Activated T-cell treated with anti-CD3 and anti-CD28 coated beads for 48 hours (primary cell): ENCODE measurements around the gene ADAM12.

ENCODE experiments used
- DNase-seq: peaks from one replicate; pipeline ENCODE4 v3.0.0-alpha.2; 2020; ENCODE audit warnings: low read depth

The ADAM12 gene

GRCh38 chr10:126387931-126388911 lies at the start of gene ADAM12:
TSS of gene ADAM12 (minus strand) at chr10:126388477. CDS start at chr10:126388145, 332 bp downstream.
- no peak for DNase-seq

- no peak for DNase-seq
Measured at GRCh38 chr10:126437635-126438406, 49.5 kb upstream of the ADAM12 start.

GRCh38 chr10:126434235-126434634 lies 46.0 kb upstream of the ADAM12 start:
- no peak for DNase-seq

GRCh38 chr10:126433351-126433750 lies 45.1 kb upstream of the ADAM12 start:
- DNase-seq: no peak

GRCh38 chr10:126432507-126432906 lies 44.2 kb upstream of the ADAM12 start:
- no peak for DNase-seq

- no peak for DNase-seq
Measured at GRCh38 chr10:126431816-126432215, 43.5 kb upstream of the ADAM12 start.

GRCh38 chr10:126430512-126430911 lies 42.2 kb upstream of the ADAM12 start:
- DNase-seq: no peak

GRCh38 chr10:126429275-126429674 lies 41.0 kb upstream of the ADAM12 start:
- no peak for DNase-seq

GRCh38 chr10:126425489-126426065 lies 37.3 kb upstream of the ADAM12 start:
- no peak for DNase-seq

GRCh38 chr10:126425032-126425431 lies 36.8 kb upstream of the ADAM12 start:
- DNase-seq: no peak

- DNase-seq: no peak
Measured at GRCh38 chr10:126423732-126424491, 35.6 kb upstream of the ADAM12 start.

GRCh38 chr10:126422567-126422966 lies 34.3 kb upstream of the ADAM12 start:
- no peak for DNase-seq

GRCh38 chr10:126421756-126422256 lies 33.5 kb upstream of the ADAM12 start:
- no peak for DNase-seq

GRCh38 chr10:126420567-126421300 lies 32.5 kb upstream of the ADAM12 start:
- no peak for DNase-seq

GRCh38 chr10:126417220-126417825 lies 29.0 kb upstream of the ADAM12 start:
- no peak for DNase-seq

- no peak for DNase-seq
Measured at GRCh38 chr10:126409821-126410220, 21.5 kb upstream of the ADAM12 start.

- DNase-seq: no peak
Measured at GRCh38 chr10:126408953-126409641, 20.8 kb upstream of the ADAM12 start.

GRCh38 chr10:126407831-126408230 lies 19.6 kb upstream of the ADAM12 start:
- DNase-seq: no peak

- DNase-seq: no peak
Measured at GRCh38 chr10:126405239-126405775, 17.0 kb upstream of the ADAM12 start.
